Endothelial cell of umbilical vein (primary cell): ENCODE data around the gene PLPPR3.

Source experiments
- CTCF ChIP-seq, 2 donors: IDR thresholded peaks; 1 replicate in 1 of 2; 2 replicates in 1 of 2; pipeline ENCODE4 v1.5.1; 2011; ENCODE audit warnings: low read length in 2 of 2, mild to moderate bottlenecking in 2 of 2, moderate library complexity in 2 of 2, control low read depth in 1 of 2, inconsistent platforms in 1 of 2, low read depth in 1 of 2; ENCODE audit not compliant: insufficient read depth in 1 of 2; ENCODE audit errors: extremely low read depth in 1 of 2
- EZH2 ChIP-seq: IDR thresholded peaks from 2 replicates; pipeline ENCODE4 v1.6.1; 2012; ENCODE audit warnings: borderline replicate concordance, low read depth, mild to moderate bottlenecking, moderate library complexity, low read length, inconsistent platforms; ENCODE audit not compliant: severe bottlenecking
- JUN ChIP-seq: IDR thresholded peaks from 2 replicates; pipeline ENCODE4 v1.6.1; 2011; ENCODE audit warnings: borderline replicate concordance, low read depth; ENCODE audit not compliant: insufficient read length, insufficient read depth
- MAX ChIP-seq: IDR thresholded peaks from 2 replicates; pipeline ENCODE4 v1.6.1; 2011; ENCODE audit not compliant: insufficient read depth, insufficient read length
- MYC ChIP-seq: IDR thresholded peaks from one replicate; pipeline ENCODE4 v1.6.1; 2011; ENCODE audit warnings: mild to moderate bottlenecking, low read depth, low read length
- POLR2A ChIP-seq: IDR thresholded peaks from 2 replicates; pipeline ENCODE4 v1.6.1; 2012; ENCODE audit warnings: low read depth, mild to moderate bottlenecking, control low read depth, low read length
- POLR2AphosphoS5 ChIP-seq: IDR thresholded peaks from 2 replicates; pipeline ENCODE4 v1.6.1; 2012; ENCODE audit warnings: low read depth, mild to moderate bottlenecking, control low read depth, low read length, moderate library complexity; ENCODE audit not compliant: insufficient read depth

GRCh38 chr19:855142-855541, 33.4 kb upstream of the PLPPR3 start:
- TF ChIP-seq MAX (no peak), CTCF (IDR thresholded peaks at IDR 0.05; ENCODE audit: extremely low read depth in 1 of 2, insufficient read depth in 1 of 2, low read depth in 1 of 2, low read length in 2 of 2) (no peak), POLR2A (no peak), EZH2 (no peak), POLR2AphosphoS5 (no peak), JUN (no peak), MYC (no peak)
